GM23338 (cell line): ENCODE measurements around the gene OR52E2. TPM values are rescaled to one million over a fixed set of nuclear protein-coding genes. Genes with fewer than 3 reads are reported as not detected.

Experiments
- ATAC-seq: fragments of 200-7000 bp; cut with Tn5 transposase; 3 replicates; pipeline ENCODE4 v1.9.1; 2020
- DNase-seq: peaks from one replicate; pipeline ENCODE4 v3.0.0-alpha.2; 2015; ENCODE audit warnings: low spot score
- H2AFZ ChIP-seq: fragments of 200-600 bp; sonication (generic); 2 replicates; pipeline ENCODE4 v1.8.0; 2016; ENCODE audit warnings: antibody characterized with exemption, mild to moderate bottlenecking, moderate library complexity
- H3F3A ChIP-seq: fragments of 200-600 bp; sonication (generic); replicated peaks from 2 replicates; pipeline ENCODE4 v1.8.0; 2017; ENCODE audit warnings: antibody characterized with exemption, mixed run types, low read depth
- H3K27ac ChIP-seq: fragments of 200-600 bp; sonication (generic); 2 replicates; pipeline ENCODE4 v1.6.1; 2016; ENCODE audit warnings: low read depth
- H3K27me3 ChIP-seq: fragments of 200-600 bp; sonication (generic); 2 replicates; pipeline ENCODE4 v1.8.0; 2016; ENCODE audit warnings: mild to moderate bottlenecking, mixed run types, moderate library complexity; ENCODE audit not compliant: insufficient read depth
- H3K36me3 ChIP-seq: fragments of 200-600 bp; sonication (generic); 2 replicates; pipeline ENCODE4 v1.8.0; 2016; ENCODE audit warnings: mild to moderate bottlenecking; ENCODE audit not compliant: insufficient read depth
- H3K4me1 ChIP-seq: fragments of 200-600 bp; sonication (generic); 2 replicates; pipeline ENCODE4 v1.8.0; 2016; ENCODE audit warnings: mild to moderate bottlenecking, moderate library complexity; ENCODE audit not compliant: insufficient read depth
- H3K4me2 ChIP-seq: fragments of 200-600 bp; sonication (generic); 2 replicates; pipeline ENCODE4 v1.7.1; 2017; ENCODE audit warnings: mixed run types
- H3K4me3 ChIP-seq: fragments of 200-600 bp; sonication (generic); 2 replicates; pipeline ENCODE4 v1.6.1; 2016; ENCODE audit warnings: mixed run types
- H3K79me2 ChIP-seq: fragments of 200-600 bp; sonication (generic); replicated peaks from 2 replicates; pipeline ENCODE4 v1.8.0; 2017; ENCODE audit warnings: mild to moderate bottlenecking; ENCODE audit not compliant: insufficient read depth
- H3K9me2 ChIP-seq: fragments of 200-600 bp; sonication (generic); 2 replicates; pipeline ENCODE4 v1.8.0; 2017; ENCODE audit not compliant: insufficient read depth
- H4K20me1 ChIP-seq: fragments of 200-600 bp; sonication (generic); replicated peaks from 2 replicates; pipeline ENCODE4 v1.8.0; 2017; ENCODE audit warnings: mild to moderate bottlenecking; ENCODE audit not compliant: insufficient read depth
- H3K27ac Mint-ChIP-seq: 2 replicates; pipeline ENCODE4 v1.8.0; 2020; ENCODE audit warnings: inconsistent platforms, mild to moderate bottlenecking, moderate library complexity, mixed read lengths
- H3K27me3 Mint-ChIP-seq: 3 replicates; pipeline ENCODE4 v1.8.0; 2022; ENCODE audit warnings: low read depth, mild to moderate bottlenecking, moderate library complexity, mixed read lengths, inconsistent platforms; ENCODE audit not compliant: insufficient read depth, poor library complexity
- H3K36me3 Mint-ChIP-seq: 3 replicates; pipeline ENCODE4 v1.8.0; 2021; ENCODE audit warnings: low read depth, mild to moderate bottlenecking, inconsistent platforms, moderate library complexity, mixed read lengths
- H3K4me1 Mint-ChIP-seq: 3 replicates; pipeline ENCODE4 v1.8.0; 2020; ENCODE audit warnings: mild to moderate bottlenecking, inconsistent platforms, mixed read lengths
- H3K4me3 Mint-ChIP-seq: 3 replicates; pipeline ENCODE4 v1.8.0; 2021; ENCODE audit warnings: moderate library complexity, mild to moderate bottlenecking, inconsistent platforms, mixed read lengths
- H3K9me3 Mint-ChIP-seq: 3 replicates; pipeline ENCODE4 v1.8.0; 2020; ENCODE audit warnings: moderate library complexity, mild to moderate bottlenecking, inconsistent platforms, mixed read lengths
- CREB1 ChIP-seq: fragments of 250-450 bp; sonication (Bioruptor Pico); IDR thresholded peaks from 2 replicates; pipeline ENCODE4 v1.5.0; 2020; ENCODE audit warnings: low read depth, mild to moderate bottlenecking, moderate library complexity
- EZH2 ChIP-seq: fragments of 200-600 bp; sonication (generic); IDR thresholded peaks from one replicate; pipeline ENCODE4 v1.8.0; 2017; ENCODE audit warnings: antibody characterized with exemption, mild to moderate bottlenecking, low read depth; ENCODE audit not compliant: unreplicated experiment
- EZH2phosphoT487 ChIP-seq: fragments of 200-600 bp; sonication (generic); IDR thresholded peaks from one replicate; pipeline ENCODE4 v1.8.1; 2018; ENCODE audit warnings: antibody characterized with exemption; ENCODE audit not compliant: unreplicated experiment
- JUNB ChIP-seq: IDR thresholded peaks from one replicate; pipeline ENCODE4 v1.6.1; 2016; ENCODE audit warnings: antibody characterized with exemption; ENCODE audit not compliant: unreplicated experiment
- NANOG ChIP-seq: IDR thresholded peaks from 2 replicates; pipeline ENCODE4 v1.6.1; 2016; ENCODE audit warnings: antibody characterized with exemption, borderline replicate concordance
- POLR2AphosphoS5 ChIP-seq: IDR thresholded peaks from 2 replicates; pipeline ENCODE4 v1.6.1; 2016; ENCODE audit warnings: antibody characterized with exemption, low read depth
- STAT1 ChIP-seq: IDR thresholded peaks from one replicate; pipeline ENCODE4 v1.6.1; 2016; ENCODE audit warnings: antibody characterized with exemption; ENCODE audit not compliant: unreplicated experiment
- ZNF114 ChIP-seq: fragments of 250-450 bp; sonication (Bioruptor Pico); IDR thresholded peaks from 2 replicates; pipeline ENCODE4 v1.5.0; 2020; ENCODE audit warnings: mild to moderate bottlenecking, moderate library complexity
- ZNF331 ChIP-seq: fragments of 250-450 bp; sonication (Bioruptor Pico); IDR thresholded peaks from 2 replicates; pipeline ENCODE4 v1.5.0; 2020; ENCODE audit warnings: low read depth, mild to moderate bottlenecking, moderate library complexity
- polyA plus RNA-seq: library from polyadenylated mRNA; unstranded; fragments of >200 nt; fragmentation: Nextera tagmentation; extraction: Ambion mirVana; gene quantifications from 2 replicates; pipeline ENCODE4 v1.2.1, GENCODE V29; 2016
- total RNA-seq: library from RNA; depleted of rRNA; stranded (reverse); fragments of >200 nt; shearing (Covaris generic); gene quantifications from 2 replicates; pipeline ENCODE4 v1.2.3, GENCODE V29; 2014
- TF ChIP-seq, protein P1 (sequence below): IDR thresholded peaks from 2 replicates; pipeline ENCODE4 v1.6.1; 2016; ENCODE audit warnings: antibody characterized with exemption
- TF ChIP-seq, protein P2 (sequence below), 2 experiments: fragments of 200-600 bp in 1 of 2; sonication (generic) in 1 of 2; conservative IDR thresholded peaks; 2 replicates each; pipeline versions ENCODE4 v1.5.1 to v1.6.1; 2016 to 2017; ENCODE audit warnings: antibody characterized with exemption in 2 of 2, low read depth in 2 of 2, mild to moderate bottlenecking in 2 of 2, moderate library complexity in 1 of 2
- TF ChIP-seq, protein P3 (sequence below): fragments of 250-450 bp; sonication (Bioruptor Pico); IDR thresholded peaks from 2 replicates; pipeline ENCODE4 v1.5.0; 2020; ENCODE audit warnings: mild to moderate bottlenecking, moderate library complexity
- TF ChIP-seq, protein P4 (sequence below): IDR thresholded peaks from one replicate; pipeline ENCODE4 v1.6.1; 2018; ENCODE audit warnings: antibody characterized with exemption; ENCODE audit not compliant: unreplicated experiment

Gene OR52E2
- total and polyA plus RNA-seq, 2 experiments from 2014 or later = not detected

DNA sequence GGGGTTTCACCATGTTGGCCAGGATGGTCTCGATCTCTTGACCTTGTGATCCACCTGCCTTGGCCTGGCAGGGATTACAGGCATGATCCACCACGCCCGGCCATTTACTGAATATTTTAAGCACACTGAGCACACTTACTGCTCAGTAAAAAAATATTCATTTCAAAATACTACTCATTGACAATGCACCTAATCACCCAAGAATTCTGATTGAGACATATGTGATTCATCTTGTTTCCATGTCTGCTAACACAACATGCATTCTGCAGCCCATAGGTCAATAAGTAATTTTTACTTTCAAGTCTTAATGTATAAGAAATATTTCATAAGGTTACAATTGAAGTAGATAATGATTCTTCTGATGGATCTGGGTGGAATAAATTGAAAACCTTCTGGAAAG is 17.3 kb downstream of the OR52E2 start:
- ATAC-seq = no peak
- H3K27me3 ChIP-seq = no peaks in the 10 kb centered on the region
- Mint-ChIP-seq H3K27me3 (no peaks in the 10 kb centered on the region), H3K27ac (no peak overlapping the region), H3K9me3 (no peaks in the 10 kb centered on the region), H3K4me3 (no peak overlapping the region), H3K36me3 (no peaks in the 10 kb centered on the region), H3K4me1 (peaks cover 5% of the 10 kb centered on the region)
- no peaks in the 10 kb centered on the region for H3K36me3 ChIP-seq
- H3K27ac ChIP-seq = no peak overlapping the region
- no peak for TF ChIP-seq EZH2phosphoT487
- TF ChIP-seq, protein P1, sequence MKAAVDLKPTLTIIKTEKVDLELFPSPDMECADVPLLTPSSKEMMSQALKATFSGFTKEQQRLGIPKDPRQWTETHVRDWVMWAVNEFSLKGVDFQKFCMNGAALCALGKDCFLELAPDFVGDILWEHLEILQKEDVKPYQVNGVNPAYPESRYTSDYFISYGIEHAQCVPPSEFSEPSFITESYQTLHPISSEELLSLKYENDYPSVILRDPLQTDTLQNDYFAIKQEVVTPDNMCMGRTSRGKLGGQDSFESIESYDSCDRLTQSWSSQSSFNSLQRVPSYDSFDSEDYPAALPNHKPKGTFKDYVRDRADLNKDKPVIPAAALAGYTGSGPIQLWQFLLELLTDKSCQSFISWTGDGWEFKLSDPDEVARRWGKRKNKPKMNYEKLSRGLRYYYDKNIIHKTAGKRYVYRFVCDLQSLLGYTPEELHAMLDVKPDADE = no peak
- no peak for TF ChIP-seq CREB1 (CRISPR knock-in tag)
- TF ChIP-seq STAT1 = no peak
- TF ChIP-seq ZNF114 (CRISPR knock-in tag) = no peak
- no peak for TF ChIP-seq POLR2AphosphoS5
- no peak for TF ChIP-seq EZH2
- no peak for TF ChIP-seq ZNF331
- no peak for TF ChIP-seq JUNB
- TF ChIP-seq, protein P2, sequence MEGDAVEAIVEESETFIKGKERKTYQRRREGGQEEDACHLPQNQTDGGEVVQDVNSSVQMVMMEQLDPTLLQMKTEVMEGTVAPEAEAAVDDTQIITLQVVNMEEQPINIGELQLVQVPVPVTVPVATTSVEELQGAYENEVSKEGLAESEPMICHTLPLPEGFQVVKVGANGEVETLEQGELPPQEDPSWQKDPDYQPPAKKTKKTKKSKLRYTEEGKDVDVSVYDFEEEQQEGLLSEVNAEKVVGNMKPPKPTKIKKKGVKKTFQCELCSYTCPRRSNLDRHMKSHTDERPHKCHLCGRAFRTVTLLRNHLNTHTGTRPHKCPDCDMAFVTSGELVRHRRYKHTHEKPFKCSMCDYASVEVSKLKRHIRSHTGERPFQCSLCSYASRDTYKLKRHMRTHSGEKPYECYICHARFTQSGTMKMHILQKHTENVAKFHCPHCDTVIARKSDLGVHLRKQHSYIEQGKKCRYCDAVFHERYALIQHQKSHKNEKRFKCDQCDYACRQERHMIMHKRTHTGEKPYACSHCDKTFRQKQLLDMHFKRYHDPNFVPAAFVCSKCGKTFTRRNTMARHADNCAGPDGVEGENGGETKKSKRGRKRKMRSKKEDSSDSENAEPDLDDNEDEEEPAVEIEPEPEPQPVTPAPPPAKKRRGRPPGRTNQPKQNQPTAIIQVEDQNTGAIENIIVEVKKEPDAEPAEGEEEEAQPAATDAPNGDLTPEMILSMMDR (conservative IDR thresholded peaks at IDR 0.05; ENCODE audit: low read depth in 2 of 2) = no peak
- TF ChIP-seq NANOG = no peak
- TF ChIP-seq, protein P3, sequence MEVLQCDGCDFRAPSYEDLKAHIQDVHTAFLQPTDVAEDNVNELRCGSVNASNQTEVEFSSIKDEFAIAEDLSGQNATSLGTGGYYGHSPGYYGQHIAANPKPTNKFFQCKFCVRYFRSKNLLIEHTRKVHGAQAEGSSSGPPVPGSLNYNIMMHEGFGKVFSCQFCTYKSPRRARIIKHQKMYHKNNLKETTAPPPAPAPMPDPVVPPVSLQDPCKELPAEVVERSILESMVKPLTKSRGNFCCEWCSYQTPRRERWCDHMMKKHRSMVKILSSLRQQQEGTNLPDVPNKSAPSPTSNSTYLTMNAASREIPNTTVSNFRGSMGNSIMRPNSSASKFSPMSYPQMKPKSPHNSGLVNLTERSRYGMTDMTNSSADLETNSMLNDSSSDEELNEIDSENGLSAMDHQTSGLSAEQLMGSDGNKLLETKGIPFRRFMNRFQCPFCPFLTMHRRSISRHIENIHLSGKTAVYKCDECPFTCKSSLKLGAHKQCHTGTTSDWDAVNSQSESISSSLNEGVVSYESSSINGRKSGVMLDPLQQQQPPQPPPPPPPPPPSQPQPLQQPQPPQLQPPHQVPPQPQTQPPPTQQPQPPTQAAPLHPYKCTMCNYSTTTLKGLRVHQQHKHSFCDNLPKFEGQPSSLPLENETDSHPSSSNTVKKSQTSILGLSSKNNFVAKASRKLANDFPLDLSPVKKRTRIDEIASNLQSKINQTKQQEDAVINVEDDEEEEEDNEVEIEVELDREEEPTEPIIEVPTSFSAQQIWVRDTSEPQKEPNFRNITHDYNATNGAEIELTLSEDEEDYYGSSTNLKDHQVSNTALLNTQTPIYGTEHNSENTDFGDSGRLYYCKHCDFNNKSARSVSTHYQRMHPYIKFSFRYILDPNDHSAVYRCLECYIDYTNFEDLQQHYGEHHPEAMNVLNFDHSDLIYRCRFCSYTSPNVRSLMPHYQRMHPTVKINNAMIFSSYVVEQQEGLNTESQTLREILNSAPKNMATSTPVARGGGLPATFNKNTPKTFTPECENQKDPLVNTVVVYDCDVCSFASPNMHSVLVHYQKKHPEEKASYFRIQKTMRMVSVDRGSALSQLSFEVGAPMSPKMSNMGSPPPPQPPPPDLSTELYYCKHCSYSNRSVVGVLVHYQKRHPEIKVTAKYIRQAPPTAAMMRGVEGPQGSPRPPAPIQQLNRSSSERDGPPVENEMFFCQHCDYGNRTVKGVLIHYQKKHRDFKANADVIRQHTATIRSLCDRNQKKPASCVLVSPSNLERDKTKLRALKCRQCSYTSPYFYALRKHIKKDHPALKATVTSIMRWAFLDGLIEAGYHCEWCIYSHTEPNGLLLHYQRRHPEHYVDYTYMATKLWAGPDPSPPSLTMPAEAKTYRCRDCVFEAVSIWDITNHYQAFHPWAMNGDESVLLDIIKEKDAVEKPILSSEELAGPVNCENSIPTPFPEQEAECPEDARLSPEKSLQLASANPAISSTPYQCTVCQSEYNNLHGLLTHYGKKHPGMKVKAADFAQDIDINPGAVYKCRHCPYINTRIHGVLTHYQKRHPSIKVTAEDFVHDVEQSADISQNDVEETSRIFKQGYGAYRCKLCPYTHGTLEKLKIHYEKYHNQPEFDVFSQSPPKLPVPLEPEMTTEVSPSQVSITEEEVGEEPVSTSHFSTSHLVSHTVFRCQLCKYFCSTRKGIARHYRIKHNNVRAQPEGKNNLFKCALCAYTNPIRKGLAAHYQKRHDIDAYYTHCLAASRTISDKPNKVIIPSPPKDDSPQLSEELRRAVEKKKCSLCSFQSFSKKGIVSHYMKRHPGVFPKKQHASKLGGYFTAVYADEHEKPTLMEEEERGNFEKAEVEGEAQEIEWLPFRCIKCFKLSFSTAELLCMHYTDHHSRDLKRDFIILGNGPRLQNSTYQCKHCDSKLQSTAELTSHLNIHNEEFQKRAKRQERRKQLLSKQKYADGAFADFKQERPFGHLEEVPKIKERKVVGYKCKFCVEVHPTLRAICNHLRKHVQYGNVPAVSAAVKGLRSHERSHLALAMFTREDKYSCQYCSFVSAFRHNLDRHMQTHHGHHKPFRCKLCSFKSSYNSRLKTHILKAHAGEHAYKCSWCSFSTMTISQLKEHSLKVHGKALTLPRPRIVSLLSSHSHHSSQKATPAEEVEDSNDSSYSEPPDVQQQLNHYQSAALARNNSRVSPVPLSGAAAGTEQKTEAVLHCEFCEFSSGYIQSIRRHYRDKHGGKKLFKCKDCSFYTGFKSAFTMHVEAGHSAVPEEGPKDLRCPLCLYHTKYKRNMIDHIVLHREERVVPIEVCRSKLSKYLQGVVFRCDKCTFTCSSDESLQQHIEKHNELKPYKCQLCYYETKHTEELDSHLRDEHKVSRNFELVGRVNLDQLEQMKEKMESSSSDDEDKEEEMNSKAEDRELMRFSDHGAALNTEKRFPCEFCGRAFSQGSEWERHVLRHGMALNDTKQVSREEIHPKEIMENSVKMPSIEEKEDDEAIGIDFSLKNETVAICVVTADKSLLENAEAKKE (CRISPR knock-in tag) = no peak
- TF ChIP-seq, protein P4, sequence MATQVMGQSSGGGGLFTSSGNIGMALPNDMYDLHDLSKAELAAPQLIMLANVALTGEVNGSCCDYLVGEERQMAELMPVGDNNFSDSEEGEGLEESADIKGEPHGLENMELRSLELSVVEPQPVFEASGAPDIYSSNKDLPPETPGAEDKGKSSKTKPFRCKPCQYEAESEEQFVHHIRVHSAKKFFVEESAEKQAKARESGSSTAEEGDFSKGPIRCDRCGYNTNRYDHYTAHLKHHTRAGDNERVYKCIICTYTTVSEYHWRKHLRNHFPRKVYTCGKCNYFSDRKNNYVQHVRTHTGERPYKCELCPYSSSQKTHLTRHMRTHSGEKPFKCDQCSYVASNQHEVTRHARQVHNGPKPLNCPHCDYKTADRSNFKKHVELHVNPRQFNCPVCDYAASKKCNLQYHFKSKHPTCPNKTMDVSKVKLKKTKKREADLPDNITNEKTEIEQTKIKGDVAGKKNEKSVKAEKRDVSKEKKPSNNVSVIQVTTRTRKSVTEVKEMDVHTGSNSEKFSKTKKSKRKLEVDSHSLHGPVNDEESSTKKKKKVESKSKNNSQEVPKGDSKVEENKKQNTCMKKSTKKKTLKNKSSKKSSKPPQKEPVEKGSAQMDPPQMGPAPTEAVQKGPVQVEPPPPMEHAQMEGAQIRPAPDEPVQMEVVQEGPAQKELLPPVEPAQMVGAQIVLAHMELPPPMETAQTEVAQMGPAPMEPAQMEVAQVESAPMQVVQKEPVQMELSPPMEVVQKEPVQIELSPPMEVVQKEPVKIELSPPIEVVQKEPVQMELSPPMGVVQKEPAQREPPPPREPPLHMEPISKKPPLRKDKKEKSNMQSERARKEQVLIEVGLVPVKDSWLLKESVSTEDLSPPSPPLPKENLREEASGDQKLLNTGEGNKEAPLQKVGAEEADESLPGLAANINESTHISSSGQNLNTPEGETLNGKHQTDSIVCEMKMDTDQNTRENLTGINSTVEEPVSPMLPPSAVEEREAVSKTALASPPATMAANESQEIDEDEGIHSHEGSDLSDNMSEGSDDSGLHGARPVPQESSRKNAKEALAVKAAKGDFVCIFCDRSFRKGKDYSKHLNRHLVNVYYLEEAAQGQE = no peak
- no peak overlapping the region for H2AFZ ChIP-seq
- no peak overlapping the region for H3K4me3 ChIP-seq
- no peaks in the 10 kb centered on the region for H3K79me2 ChIP-seq
- H3F3A ChIP-seq = no peaks in the 10 kb centered on the region
- H3K4me1 ChIP-seq = no peaks in the 10 kb centered on the region
- H4K20me1 ChIP-seq = no peaks in the 10 kb centered on the region
- no peaks in the 10 kb centered on the region; the same call in 1 of the 2 replicates for H3K9me2 ChIP-seq
- no peak overlapping the region for H3K4me2 ChIP-seq
- DNase-seq = no peak
